ENCODE results near the gene TRAPPC11.

The TRAPPC11 gene

GRCh38 chr4:183631577-183632198 is 27.4 kb upstream of the TRAPPC11 start:
- H3K4me2 ChIP-seq (ENCODE audit: low read length) = no peak overlapping the region
- no peak overlapping the region for H2AFZ ChIP-seq (ENCODE audit: low read length)
- H3K9me3 ChIP-seq (ENCODE audit: low read length) = no peaks in the 10 kb centered on the region
- no peaks in the 10 kb centered on the region for H3K27me3 ChIP-seq (ENCODE audit: insufficient read depth, low read length)
- H3F3A ChIP-seq (ENCODE audit: insufficient read depth, low read length) = no peaks in the 10 kb centered on the region
- no peaks in the 10 kb centered on the region for H3K36me3 ChIP-seq (ENCODE audit: insufficient read depth, low read length)
- H3K27ac ChIP-seq (ENCODE audit: low read depth, low read length, poor library complexity, severe bottlenecking) = no peak overlapping the region
- H3K9ac ChIP-seq (ENCODE audit: low read length) = no peak overlapping the region
- TF ChIP-seq CTCF (IDR thresholded peaks at IDR 0.05; ENCODE audit: low read length) (no peak), EZH2 (IDR thresholded peaks at IDR 0.05; ENCODE audit: borderline replicate concordance, low read length) (no peak)
- no peaks in the 10 kb centered on the region for H3K79me2 ChIP-seq (ENCODE audit: insufficient read depth, low read length)
- no peaks in the 10 kb centered on the region for H3K9me2 ChIP-seq (ENCODE audit: low read depth, low read length)
- H4K20me1 ChIP-seq (ENCODE audit: insufficient read depth, low read length) = no peaks in the 10 kb centered on the region
- no peaks in the 10 kb centered on the region for H3K4me1 ChIP-seq (ENCODE audit: insufficient read depth, low read length, severe bottlenecking)
- no peak overlapping the region for H3K4me3 ChIP-seq (ENCODE audit: low read depth, low read length, poor library complexity, severe bottlenecking)

- H3K27me3 ChIP-seq (ENCODE audit: insufficient read depth, low read length) = no peaks in the 10 kb centered on the region
- no peaks in the 10 kb centered on the region for H4K20me1 ChIP-seq (ENCODE audit: insufficient read depth, low read length)
- no peak overlapping the region for H2AFZ ChIP-seq (ENCODE audit: low read length)
- H3K9me3 ChIP-seq (ENCODE audit: low read length) = no peaks in the 10 kb centered on the region
- H3K79me2 ChIP-seq (ENCODE audit: insufficient read depth, low read length) = no peaks in the 10 kb centered on the region
- no peak overlapping the region for H3K27ac ChIP-seq (ENCODE audit: low read depth, low read length, poor library complexity, severe bottlenecking)
- H3F3A ChIP-seq (ENCODE audit: insufficient read depth, low read length) = no peaks in the 10 kb centered on the region
- H3K4me2 ChIP-seq (ENCODE audit: low read length) = no peak overlapping the region
- no peak overlapping the region for H3K4me3 ChIP-seq (ENCODE audit: low read depth, low read length, poor library complexity, severe bottlenecking)
- no peak for TF ChIP-seq EZH2 (IDR thresholded peaks at IDR 0.05; ENCODE audit: borderline replicate concordance, low read length)
- no peak for TF ChIP-seq CTCF (IDR thresholded peaks at IDR 0.05; ENCODE audit: low read length)
- H3K36me3 ChIP-seq (ENCODE audit: insufficient read depth, low read length) = no peaks in the 10 kb centered on the region
- no peak overlapping the region for H3K9ac ChIP-seq (ENCODE audit: low read length)
- H3K4me1 ChIP-seq (ENCODE audit: insufficient read depth, low read length, severe bottlenecking) = no peaks in the 10 kb centered on the region
- H3K9me2 ChIP-seq (ENCODE audit: low read depth, low read length) = no peaks in the 10 kb centered on the region
These were observed 26.4 kb upstream of the TRAPPC11 start for GRCh38 chr4:183632689-183633088.

GRCh38 chr4:183633476-183634400 is 25.4 kb upstream of the TRAPPC11 start:
- H3K9me2 ChIP-seq (ENCODE audit: low read depth, low read length) = no peaks in the 10 kb centered on the region
- TF ChIP-seq CTCF (IDR thresholded peaks at IDR 0.05; ENCODE audit: low read length) (no peak), EZH2 (IDR thresholded peaks at IDR 0.05; ENCODE audit: borderline replicate concordance, low read length) (no peak)

More at GRCh38 chr4:183633476-183634400, 25.4 kb upstream of the TRAPPC11 start:
- no peak overlapping the region for H3K4me3 ChIP-seq (ENCODE audit: low read depth, low read length, poor library complexity, severe bottlenecking)
- H3K36me3 ChIP-seq (ENCODE audit: insufficient read depth, low read length) = no peaks in the 10 kb centered on the region
- H3K27ac ChIP-seq (ENCODE audit: low read depth, low read length, poor library complexity, severe bottlenecking) = no peak overlapping the region
- no peak overlapping the region for H2AFZ ChIP-seq (ENCODE audit: low read length)
- no peaks in the 10 kb centered on the region for H4K20me1 ChIP-seq (ENCODE audit: insufficient read depth, low read length)
- no peaks in the 10 kb centered on the region for H3K79me2 ChIP-seq (ENCODE audit: insufficient read depth, low read length)
- H3F3A ChIP-seq (ENCODE audit: insufficient read depth, low read length) = no peaks in the 10 kb centered on the region
- no peaks in the 10 kb centered on the region for H3K4me1 ChIP-seq (ENCODE audit: insufficient read depth, low read length, severe bottlenecking)
- H3K4me2 ChIP-seq (ENCODE audit: low read length) = no peak overlapping the region
- no peaks in the 10 kb centered on the region for H3K27me3 ChIP-seq (ENCODE audit: insufficient read depth, low read length)
- H3K9ac ChIP-seq (ENCODE audit: low read length) = no peak overlapping the region
- no peaks in the 10 kb centered on the region for H3K9me3 ChIP-seq (ENCODE audit: low read length)
